DMS79 treated with DMSO at 0.1 percent for 48 hours (cell line): ENCODE measurements around the gene P2RX2.
"Not testable (repeated sequence)": the region's sequence is repeated elsewhere in the genome, so short reads cannot be mapped to it uniquely, and the experiment has no call there.

Source experiments
- DNase-seq: peaks from one replicate; lab custom pipeline; 2025; lab: John Stamatoyannopoulos, UW

Gene P2RX2

DNA sequence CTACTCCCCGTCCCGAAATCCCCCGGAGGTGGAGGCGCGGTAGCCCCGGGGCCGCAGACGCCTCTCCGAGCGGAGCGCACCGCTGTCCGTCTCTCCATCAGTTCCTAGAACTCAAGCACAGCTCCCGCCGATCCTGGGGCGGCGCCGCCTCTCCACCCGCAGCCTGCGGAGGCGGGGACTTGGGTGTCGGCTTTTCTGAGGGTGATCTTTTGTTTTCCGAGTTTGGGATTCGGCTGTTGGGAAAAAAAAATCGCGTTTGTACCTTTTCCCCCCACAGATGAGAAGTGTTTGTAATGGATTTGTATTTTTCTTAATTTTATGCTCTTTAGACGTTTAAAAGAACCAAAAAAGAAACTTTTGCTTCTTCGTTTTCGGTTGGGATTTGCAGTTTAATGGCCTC lies 34.8 kb upstream of the P2RX2 start:
- DNase-seq, result no peak

DNA sequence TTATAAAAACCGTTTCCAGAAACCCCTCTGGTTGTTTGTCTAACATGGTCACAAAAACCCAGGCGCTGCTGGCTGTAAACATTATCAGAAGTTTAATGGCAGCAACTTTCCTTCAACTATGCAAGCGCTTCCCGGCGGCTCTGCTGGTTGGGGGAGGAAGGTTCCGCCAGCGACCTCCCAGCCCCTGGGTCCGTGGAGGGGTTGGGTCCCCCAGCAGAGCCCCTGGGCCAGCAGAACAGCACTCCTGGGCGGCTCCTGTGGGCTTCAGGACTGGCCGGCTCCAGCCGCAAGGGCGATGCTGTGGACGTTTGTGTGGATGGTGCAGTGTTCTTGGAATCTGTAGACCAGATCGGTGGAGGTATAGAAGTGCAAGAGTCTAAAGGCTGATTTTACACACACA lies 34.1 kb upstream of the P2RX2 start:
- no peak for DNase-seq

DNA sequence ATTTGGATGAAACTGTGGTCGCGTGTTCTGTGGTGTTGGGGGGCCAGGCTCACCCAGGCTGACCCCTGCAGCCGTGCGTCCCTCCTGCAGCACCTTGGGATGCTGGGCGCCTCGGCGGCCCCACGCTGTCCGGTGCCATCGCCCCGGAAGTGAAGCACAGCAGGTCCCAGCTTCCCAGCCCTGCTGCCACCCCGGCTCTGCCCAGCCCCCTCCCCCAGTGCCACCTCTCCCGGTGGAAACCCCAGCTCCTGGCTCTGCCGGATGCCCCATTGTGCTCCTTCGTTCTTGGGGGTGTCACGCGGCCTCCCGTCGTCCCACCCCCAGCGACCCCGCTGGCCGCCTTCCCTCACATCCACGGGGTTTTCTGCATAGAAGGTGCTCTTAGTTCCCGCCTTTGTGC lies 33.4 kb upstream of the P2RX2 start:
- no peak for DNase-seq

DNA sequence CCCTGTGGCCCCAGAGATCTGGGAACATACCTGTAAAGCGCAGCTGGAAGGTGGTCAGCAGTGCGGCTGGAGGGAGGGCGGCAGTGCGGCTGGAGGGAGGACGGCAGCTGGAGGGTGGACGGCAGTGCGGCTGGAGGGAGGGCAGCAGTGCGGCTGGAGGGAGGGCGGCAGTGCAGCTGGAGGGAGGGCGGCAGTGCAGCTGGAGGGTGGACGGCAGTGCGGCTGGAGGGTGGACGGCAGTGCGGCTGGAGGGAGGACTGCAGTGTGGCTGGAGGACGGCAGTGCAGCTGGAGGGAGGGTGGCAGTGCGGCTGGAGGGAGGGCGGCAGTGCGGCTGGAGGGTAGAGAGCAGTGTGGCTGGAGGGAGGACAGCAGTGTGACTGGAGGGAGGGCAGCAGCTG lies 31.6 kb upstream of the P2RX2 start:
- no peak for DNase-seq

DNA sequence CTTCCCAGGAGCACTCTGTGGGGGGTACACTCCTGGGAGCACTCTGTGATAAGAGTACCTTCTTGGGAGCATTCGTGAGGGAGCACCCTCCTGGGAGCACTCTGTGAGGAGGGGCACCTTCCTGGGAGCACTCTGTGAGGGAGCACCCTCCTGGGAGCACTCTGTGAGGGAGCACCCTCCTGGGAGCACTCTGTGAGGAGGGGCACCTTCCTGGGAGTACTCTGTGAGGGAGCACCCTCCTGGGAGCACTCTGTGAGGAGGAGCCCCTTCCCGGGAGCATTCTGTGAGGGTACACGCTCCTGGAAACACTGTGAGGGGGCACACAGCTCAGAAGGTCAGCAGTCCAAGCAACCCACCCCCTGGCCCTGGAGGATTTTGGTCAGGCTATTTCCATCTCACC lies 30.8 kb upstream of the P2RX2 start:
- no peak for DNase-seq

DNA sequence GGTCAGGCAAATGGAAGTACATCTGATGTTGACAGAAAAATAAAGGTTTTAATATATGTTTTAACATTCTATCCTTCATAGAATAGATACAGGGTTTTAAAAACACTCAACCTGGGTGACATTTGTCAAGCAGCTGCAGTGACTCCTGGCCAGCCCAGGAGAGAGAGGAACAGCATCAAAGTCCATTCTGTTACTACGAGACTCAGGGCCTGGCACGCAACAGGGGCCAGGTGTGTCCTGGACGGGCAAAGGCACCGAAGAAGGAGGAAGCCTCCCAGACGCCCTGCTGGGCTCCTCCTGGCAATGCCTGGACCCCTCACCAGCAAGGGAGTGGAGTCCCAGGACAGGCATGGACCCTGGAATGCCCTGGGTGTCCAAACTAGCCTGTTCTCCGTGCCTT lies 30.3 kb upstream of the P2RX2 start:
- no peak for DNase-seq

DNA sequence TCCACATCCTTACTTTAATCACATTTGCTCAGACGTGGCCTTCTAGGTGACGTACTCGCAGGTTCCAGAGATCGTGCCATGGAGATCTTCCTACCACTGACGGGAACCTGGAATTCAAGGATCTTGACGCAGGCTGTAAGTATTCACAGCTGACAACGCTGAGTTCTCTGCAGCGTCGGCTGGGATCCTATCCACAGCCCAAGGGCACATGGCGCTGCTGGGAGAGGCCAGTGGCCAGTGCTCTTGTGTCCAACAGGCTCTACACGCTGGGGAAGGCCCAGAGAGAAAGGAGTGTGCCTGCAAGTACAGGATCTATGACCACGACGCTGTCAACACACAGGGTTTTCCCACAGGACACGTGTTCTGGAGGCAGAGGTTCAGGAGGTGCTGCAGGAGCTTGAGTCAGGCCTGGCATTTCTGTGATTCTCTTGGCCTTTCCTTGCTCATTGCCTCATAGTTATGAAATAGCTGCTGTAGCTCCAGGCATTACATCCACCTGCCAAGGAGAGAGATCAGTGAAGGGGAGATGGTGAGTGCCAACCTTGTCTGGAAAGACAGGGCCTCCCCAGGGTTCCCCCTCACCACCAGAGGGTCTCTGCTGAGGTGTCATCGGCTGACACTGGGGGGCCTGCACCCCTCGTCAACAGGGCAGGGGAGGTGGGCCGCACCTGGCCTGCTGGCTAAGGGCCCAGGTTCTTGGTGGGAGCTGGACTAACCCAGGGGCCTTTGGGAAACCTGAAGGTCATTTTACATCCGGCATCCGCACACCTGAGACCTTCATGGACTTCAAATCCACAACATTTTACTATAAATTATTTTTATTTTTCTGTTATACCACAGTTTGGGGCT lies 29.5 kb upstream of the P2RX2 start:
- DNase-seq, result no peak

DNA sequence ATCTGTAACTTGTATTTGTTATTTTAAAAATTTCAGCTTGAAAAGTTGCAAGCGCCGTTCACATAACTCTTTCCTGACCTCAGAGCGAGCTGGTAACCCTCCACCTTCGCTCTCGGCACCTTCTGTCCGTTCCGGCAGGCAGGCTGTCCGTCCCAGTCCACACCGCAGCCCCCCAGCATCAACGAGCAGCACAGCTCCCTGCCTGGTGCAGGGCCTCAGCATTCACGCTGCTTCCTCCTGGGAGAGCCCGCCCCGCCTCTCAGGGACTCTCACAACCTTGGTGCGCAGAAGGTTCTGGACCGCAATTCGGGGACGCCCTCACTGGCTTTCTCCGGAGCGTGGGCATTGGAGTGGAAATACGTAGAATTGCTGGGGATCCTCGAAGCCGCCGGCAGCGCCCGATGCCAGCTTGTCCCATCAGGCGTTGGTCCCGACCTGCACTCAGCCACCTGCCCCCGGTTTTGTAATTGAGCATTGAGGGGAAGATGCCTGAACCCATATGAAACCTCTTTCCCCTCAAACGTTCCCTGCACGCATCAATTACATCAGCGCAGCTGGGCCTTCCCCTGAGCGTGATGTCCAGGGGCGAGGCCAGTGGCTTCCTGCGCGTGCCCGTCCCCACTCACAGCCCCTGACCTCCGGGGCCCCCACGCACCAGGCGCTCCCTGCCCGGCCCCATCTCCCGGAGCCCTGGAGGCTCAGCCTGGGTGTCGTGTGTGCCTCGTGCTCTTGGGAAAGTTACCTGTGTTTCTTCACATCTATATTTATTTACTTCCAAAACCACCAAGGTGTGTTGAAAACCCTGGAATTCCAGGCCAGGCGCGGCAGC lies 27.3 kb upstream of the P2RX2 start:
- DNase-seq, result no peak

DNA sequence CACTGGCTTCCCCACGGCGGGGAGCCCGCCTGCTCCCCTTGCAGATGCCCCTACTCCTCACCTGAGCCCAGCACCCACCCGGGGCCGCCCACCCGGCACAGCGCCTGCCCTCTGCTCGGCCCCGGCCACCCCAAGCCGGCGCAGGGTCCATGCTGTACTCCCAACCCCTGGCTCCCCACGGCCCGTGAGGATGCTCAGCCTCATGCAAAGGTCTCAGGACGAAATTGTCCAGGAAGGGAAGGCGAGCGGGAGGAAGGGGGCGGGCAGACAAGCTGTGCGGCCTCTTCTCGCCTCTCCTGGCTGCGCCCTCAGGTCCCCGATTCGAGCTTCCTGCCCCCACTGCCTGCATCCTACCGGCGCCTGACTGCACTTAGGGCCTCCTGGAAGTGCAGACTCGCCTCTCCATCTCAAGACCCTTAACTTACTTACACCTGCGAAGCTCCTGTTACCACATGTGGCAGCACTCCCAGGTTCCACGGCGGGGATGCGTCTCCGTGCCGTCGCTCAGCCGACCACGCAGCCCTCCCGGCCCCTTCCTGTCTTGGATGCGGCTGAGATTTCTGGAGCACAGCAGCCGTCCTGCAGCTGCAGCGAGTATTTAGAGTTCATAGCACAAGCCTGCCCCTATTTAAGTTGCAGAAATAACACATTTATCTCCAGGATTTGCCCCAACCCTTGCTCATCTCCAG lies 26.1 kb upstream of the P2RX2 start:
- no peak for DNase-seq

DNA sequence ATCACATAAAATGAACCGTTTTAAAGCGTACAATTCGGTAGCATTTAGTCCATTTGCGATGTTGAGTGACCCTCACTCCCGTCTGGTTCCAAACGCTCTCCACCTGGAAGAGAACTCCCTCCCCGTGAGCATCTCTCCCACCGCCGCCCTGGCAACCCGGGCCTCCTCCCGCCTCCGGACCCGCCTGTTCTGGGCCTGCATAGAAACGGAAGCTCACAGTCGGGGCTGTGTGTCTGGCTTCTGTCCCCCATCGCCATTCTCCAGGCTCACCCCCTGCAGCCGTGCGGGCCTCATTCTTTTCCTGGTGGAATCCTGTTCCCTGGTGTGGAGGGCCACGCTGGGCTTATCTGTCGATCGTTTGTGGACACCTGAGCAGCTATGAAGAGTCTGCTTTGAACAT lies 25.5 kb upstream of the P2RX2 start:
- DNase-seq, result no peak

DNA sequence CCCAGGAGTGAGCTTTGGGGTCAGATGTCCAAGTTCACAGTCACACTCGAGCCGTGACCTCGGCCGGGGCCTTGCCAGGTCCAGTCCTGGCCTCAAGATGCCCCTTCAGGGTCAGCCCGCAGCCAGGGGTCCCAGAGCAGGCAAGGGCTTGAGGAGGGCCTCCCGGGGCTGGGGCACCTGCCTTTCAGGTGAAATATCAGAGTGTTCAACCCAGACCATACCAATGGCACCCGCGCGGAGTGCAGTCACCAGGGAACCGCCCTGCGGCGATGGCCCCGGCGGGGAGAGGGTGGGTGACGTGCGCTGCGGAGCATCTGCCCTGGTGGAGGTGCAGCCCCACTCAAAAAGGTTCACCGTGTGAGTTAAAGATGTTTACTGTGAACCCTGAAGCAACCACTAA lies 25.1 kb upstream of the P2RX2 start:
- DNase-seq, result no peak

DNA sequence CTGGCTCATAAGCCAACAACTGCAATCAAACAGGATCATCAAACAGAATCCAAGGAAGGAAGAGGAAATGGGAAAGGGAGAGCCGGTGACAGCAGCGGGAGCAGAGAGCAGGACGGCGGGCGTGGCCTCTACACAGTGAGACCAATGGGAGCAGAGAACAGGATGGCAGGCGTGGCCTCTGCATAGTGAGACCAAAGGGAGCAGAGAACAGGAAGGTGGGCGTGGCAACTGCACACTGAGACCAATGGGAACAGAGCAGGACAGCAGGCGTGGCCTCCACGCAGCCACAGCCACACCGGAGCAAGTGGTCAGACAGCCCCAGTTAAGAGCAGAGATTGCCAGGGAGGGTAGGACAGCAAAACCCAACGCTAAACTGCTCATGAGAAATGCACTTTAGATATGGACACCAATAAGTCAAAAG lies 24.6 kb upstream of the P2RX2 start:
- peak; percentile 96 for DNase-seq

DNA sequence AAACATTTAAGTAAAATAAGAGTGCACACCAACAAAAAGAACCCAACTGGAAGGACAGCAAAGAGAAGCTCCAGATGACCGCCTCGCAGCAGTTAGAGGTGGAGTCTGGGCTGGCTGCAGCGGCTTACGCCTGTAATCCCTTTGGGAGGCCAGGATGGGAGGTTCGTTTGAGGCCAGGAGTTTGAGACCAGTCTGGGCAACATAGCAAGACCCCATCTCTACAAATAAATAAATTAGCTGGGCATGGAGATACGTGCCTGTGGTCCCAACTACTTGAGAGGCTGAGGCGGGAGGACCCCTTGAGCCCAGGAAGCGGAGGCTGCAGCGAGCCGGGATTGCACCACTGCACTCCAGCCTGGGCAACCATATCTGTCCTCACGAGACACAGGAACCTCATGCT lies 23.4 kb upstream of the P2RX2 start:
- no peak for DNase-seq

DNA sequence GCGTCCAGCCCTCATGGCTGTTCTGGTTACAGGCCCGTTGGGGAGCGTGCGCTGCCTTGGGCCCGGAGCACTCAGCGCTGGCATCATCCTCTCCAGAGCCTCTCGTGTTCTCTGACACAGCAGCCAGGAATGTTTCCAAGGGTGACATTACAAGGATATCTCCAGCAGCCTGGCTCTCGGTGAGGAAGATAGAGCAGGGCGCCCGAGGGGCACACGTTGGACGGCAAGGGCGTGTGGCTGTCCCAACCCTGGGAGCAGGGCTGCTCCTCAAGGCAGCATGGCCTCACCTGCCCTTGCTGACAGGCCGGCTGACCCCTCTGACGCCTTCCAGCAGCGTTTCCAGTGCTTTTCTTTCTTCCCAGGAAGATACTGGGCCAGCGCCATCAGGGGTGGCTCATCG lies 22.6 kb upstream of the P2RX2 start:
- no peak for DNase-seq

DNA sequence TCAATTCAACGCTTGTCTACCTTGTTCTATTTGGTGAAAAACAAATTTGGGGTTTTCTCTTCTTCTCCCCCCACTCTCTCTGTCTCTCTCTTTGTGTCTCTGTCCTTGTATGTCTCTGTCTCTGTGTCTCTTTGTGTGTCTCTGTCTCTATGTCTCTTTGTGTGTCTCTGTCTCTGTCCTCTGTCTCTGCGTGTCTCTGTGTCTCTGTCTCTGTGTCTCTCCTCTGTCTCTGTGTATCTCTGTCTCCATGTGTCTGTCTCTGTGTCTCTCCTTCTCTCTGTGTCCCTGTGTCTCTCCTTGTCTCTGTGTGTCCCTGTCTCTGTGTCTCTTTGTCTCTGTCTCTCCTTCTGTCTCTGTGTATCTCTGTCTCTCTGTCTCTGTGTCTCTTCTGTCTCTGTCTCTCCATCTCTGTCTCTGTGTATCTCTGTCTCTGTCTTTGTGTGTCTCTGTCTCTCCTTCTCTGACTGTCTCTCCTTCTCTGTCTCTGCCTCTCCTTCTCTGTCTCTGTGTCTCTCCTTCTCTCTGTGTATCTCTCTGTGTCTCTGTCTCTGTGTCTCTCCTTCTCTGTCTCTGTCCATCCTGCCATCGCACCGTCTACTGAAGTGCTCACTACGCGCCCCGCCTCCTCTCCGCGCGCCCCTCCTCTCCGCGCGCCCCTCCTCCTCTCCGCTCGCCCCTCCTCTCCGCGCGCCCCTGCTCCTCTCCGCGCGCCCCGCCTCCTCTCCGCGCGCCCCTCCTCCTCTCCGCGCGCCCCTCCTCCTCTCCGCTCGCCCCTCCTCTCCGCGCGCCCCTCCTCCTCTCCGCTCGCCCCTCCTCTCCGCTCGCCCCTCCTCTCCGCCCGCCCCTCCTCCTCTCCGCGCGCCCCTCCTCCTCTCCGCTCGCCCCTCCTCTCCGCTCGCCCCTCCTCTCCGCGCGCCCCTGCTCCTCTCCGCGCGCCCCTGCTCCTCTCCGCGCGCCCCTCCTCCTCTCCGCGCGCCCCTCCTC lies 21.0 kb upstream of the P2RX2 start:
- DNase-seq, result peak; percentile 37

DNA sequence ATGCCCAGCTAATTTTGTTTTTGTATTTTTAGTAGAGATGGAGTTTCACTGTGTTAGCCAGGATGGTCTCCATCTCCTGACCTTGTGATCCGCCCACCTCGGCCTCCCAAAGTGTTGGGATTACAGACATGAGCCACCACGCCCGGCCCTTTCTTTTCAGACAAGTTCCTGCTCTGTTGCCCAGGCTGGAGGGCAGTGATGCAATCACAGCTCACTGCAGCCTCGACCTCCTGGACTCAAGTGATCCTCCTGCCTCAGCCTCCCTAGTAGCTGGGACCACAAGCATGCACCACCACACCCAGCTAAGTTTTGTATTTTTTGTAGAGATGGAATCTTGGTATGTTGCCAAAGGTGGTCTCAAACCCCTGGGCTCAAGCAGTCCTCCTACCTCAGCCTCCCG lies 19.1 kb upstream of the P2RX2 start:
- DNase-seq, result not testable (repeated sequence)

DNA sequence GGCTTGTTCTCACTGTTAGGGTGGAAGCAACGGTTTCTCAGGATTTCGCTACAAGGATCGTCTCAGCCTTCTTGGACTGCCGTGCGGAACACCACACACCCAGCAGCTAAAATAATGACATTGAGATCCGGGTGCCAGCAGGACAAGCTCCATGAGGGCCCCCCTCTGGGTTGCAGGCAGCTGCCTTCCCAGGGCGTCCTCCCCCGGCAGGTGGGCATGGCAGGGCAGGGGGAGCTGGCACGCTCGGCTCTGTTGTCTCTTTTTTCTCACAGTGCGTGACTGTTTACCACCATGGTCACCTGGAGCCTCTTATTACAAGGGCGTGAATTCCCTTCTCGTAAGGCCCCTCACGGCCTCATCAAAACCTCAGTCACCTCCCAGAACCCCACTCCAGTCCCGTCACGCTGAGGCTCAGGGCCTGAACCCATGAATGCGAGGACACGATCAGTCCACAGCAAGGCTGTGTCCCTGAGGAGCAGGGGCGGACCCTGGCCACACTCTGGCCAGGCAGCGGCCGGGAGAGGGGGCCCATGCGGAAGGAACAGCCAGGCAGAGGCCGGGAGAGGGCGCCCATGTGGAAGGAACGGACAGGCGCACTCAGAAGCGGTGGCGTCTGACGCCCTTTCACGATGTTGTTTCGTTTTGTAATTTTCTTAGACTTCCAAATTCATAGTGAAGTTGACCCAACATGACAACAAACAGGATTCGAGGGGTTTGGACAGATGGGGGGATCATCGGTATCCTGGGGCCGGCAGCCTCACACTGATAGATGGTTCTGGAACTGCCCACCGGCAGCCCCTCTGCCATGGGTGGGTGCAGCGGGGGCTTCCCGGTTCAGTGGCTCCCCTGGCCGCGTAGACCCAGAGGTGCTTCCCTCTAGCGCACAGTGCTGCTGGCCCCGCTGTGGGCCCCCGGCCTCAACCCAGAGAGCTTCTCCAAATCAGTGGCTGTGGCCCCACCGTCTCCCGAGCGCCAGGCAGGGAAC lies 18.2 kb upstream of the P2RX2 start:
- DNase-seq, result peak; percentile 89

DNA sequence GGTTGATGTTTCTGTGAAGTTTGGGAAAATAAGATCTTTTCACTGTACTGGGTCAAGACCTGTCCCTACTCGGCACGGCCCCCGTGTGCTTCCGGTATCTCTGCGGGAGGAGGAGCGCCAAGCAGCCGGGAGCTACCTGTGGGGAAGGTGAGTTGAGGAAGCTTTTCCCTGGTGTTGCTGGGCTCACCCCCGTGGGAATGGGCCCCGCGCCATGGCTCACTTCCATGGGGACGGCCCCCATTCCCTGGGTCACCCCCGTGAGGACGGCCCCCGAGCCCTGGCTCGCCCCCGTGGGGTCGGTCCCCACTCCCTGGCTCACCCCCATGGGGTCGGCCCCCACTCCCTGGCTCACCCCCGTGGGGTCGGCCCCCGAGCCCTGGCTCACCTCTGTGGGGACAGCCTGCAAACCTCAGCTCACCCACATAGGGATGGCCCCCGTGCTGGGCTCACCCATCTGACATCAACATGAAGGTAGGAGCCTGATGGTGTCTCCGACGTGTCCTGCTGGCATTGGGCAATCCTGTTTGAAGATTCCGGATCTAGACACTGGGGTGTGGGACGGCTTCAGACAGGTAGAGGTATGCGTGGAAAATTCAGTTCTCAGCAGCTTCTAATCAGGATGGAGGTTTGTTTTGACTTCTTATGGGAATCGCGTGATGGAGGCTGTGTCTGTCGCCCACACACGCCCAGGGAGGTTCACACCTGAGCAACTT lies 17.2 kb upstream of the P2RX2 start:
- no peak for DNase-seq

DNA sequence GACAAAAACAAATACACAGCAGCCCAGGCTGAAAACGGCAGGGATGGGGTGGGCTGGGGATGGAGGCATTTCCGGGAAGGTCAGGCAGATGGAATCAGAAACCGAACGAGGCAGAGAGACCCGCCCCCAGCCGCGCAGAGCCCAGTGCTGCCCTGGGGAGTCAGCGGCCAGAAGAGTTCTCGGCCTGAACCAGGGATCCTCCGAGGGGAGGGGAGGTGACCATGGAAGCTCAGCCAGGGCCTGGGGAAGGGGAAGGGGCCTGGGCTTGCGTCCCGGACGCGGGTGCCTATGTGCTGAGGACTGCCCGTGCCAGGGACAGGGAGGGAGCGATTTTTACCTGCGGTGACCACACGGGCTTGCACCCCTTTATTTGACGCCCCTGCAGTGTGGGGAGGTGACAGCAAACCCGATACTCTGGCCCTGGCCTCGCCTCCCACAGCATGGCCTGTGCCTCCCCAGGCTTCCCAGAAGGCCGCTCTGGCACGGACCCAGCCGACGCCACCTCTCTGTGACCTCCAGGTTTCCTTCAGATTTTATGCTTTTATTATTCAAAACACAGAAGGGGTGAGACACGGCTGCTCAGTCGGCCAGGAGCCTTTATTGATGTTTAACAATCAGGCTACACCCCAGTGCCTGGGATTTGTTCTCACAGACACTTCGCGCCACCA lies 15.9 kb upstream of the P2RX2 start:
- no peak for DNase-seq
